ENCODE measurements around the gene ARHGAP6. TPM values are rescaled to one million over a fixed set of nuclear protein-coding genes. Genes with fewer than 3 reads are reported as not detected.

ARHGAP6 gene
- total and polyA plus RNA-seq, 9 donors, result 14.1 to 32.9 (median 20.3) TPM

DNA sequence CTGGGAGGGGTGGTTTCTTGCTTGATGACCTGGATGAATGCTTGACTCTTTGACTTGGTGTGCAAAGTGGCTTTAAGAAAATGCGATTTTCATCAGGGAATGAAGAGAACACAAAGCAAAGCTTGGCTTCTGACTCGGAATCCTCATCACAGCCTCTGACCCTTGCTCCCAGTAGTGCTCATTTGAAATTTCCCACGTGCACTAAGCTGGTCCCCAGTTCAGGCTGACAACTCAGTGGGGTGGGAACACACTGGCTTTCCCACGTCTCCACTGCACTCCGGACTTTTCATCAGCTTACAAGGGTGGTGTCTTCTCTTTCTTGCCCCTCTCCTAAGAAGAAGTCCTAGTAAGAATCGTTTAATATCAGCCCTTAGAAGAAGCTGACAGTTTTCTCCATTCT, 501.3 kb downstream of the ARHGAP6 start:
- intact Hi-C loops (cut with DNase I), result no loop called here
- no peak for DNase-seq
- Histone ChIP-seq H3K9me3 (no peaks in the 10 kb centered on the region), H3K27ac (no peak overlapping the region), H3K4me3 (no peak overlapping the region), H3K4me1 (ENCODE audit: insufficient read depth) (no peaks in the 10 kb centered on the region), H3K27me3 (no peaks in the 10 kb centered on the region), H3K36me3 (no peaks in the 10 kb centered on the region)
- TF ChIP-seq, protein P1, sequence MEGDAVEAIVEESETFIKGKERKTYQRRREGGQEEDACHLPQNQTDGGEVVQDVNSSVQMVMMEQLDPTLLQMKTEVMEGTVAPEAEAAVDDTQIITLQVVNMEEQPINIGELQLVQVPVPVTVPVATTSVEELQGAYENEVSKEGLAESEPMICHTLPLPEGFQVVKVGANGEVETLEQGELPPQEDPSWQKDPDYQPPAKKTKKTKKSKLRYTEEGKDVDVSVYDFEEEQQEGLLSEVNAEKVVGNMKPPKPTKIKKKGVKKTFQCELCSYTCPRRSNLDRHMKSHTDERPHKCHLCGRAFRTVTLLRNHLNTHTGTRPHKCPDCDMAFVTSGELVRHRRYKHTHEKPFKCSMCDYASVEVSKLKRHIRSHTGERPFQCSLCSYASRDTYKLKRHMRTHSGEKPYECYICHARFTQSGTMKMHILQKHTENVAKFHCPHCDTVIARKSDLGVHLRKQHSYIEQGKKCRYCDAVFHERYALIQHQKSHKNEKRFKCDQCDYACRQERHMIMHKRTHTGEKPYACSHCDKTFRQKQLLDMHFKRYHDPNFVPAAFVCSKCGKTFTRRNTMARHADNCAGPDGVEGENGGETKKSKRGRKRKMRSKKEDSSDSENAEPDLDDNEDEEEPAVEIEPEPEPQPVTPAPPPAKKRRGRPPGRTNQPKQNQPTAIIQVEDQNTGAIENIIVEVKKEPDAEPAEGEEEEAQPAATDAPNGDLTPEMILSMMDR (IDR thresholded peaks at IDR 0.05), result no peak
- TF ChIP-seq EP300 (IDR thresholded peaks at IDR 0.05) (no peak), POLR2A (IDR thresholded peaks at IDR 0.05) (no peak)
- WGBS, 3 donors, result 55 to 67% (median 67%) methylated on average over 6 of the region's 6 CpGs

DNA sequence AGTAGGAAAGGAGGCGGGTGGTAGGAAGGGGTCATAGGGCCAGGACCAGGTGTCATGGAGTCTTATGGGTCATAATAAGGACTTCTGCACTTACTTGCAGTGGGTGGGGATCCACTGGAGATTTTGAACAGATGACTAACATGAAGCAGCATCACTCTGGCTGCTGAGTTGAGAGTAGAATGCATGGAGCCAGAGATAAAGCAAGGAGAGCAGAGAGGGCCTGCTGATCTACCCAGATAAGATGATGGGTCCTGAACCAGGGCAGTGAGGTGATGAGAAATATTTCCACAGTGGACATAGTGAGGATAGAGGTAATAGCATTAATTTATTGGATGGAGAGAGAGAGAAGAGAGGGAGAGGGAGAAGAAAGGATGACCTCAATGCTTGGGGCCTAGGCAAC, 506.6 kb downstream of the ARHGAP6 start:
- TF ChIP-seq, protein P1 (IDR thresholded peaks at IDR 0.05), result no peak
- TF ChIP-seq POLR2A (IDR thresholded peaks at IDR 0.05) (no peak), EP300 (IDR thresholded peaks at IDR 0.05) (no peak)
- no peak overlapping the region for H3K4me3 ChIP-seq
- H3K27ac ChIP-seq, result no peak overlapping the region
- H3K27me3 ChIP-seq, result no peaks in the 10 kb centered on the region
- H3K36me3 ChIP-seq, result no peaks in the 10 kb centered on the region
- H3K4me1 ChIP-seq (ENCODE audit: insufficient read depth), result no peaks in the 10 kb centered on the region
- intact Hi-C loops (cut with DNase I), result no loop called here
- WGBS, 3 donors, result 77 to 84% (median 81%) methylated on average over 1 of the region's 1 CpG
- no peak for DNase-seq
- H3K9me3 ChIP-seq, result no peaks in the 10 kb centered on the region

DNA sequence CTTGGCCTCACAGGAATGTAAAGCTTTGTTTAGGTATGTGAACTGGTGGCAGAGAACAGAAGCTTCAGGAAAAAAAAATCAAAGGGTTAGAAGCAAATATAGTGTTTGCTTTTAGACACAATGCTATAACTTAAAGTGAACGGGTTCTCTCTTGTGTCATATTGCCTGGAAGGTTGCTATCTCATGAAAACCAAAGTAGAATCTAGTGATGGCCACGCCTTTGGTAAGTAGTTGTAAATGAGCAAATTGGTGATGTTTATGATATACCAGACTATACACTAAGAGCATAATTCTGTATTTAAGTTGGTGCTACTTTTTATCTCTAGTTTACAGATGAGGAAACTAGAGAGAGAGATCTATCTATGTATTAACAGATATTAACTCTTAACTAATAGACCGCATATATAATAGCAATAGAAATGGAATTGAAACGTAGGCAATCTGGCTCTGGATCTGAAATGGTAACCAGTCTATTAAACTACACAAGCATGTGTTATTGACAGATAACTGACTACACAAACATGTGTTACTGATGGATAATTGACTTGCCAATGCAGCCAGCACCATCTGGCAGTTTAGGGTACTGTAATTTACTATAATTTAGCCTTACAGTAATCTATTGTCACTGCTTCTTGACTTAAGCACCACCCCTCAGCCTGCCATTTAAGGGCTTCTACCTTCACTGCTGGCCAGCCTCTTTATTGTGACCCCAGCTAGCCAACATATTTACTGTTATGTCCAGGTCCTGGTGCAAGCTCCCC, 513.7 kb downstream of the ARHGAP6 start:
- WGBS, 3 donors, result 59 to 64% (median 60%) methylated on average over 4 of the region's 4 CpGs
- DNase-seq, result no peak
- no peak for TF ChIP-seq EP300 (IDR thresholded peaks at IDR 0.05)
- no peak for TF ChIP-seq POLR2A (IDR thresholded peaks at IDR 0.05)
- TF ChIP-seq, protein P1 (IDR thresholded peaks at IDR 0.05), result no peak
- Histone ChIP-seq H3K27ac (no peak overlapping the region), H3K36me3 (no peaks in the 10 kb centered on the region), H3K27me3 (no peaks in the 10 kb centered on the region), H3K4me3 (no peak overlapping the region), H3K9me3 (no peaks in the 10 kb centered on the region), H3K4me1 (ENCODE audit: insufficient read depth) (no peaks in the 10 kb centered on the region)
- intact Hi-C loops (cut with DNase I), result no loop called here

DNA sequence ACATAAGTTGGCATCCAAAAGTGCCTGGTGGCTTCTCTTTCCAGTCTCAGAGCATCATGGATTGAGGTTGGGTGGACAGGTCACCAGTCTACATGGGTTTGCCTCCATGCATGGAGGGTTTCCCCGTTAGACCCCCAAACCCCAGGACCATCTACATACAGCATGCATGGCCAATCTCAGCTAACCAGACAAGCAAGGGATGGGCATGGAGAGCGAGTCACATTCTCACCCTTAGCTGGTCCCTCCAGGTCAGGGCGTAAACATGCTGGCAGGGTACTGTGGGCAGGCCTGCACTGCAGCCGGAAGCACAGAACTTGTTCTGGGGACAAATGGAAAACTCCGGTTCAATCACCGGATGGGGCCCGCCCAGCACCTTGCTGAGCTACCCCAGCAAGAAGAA, 517.3 kb downstream of the ARHGAP6 start:
- Histone ChIP-seq H3K9me3 (no peaks in the 10 kb centered on the region), H3K36me3 (no peaks in the 10 kb centered on the region), H3K4me1 (ENCODE audit: insufficient read depth) (no peaks in the 10 kb centered on the region), H3K27me3 (no peaks in the 10 kb centered on the region), H3K4me3 (no peak overlapping the region), H3K27ac (no peak overlapping the region)
- 80 to 90% (median 88%) methylated on average over 7 of the region's 7 CpGs for WGBS, 3 donors
- TF ChIP-seq, protein P1 (IDR thresholded peaks at IDR 0.05), result no peak
- TF ChIP-seq EP300 (IDR thresholded peaks at IDR 0.05), result no peak
- TF ChIP-seq POLR2A (IDR thresholded peaks at IDR 0.05), result no peak
- intact Hi-C loops (cut with DNase I), result loop anchor here (5.0 to 10.0 kb wide), 4 partner anchors 379 to 964 kb away; no protein-coding TSS in a partner anchor
- no peak for DNase-seq

All from ovary (tissue), 9 donors.